Measurements from ENCODE around the gene ACSL6.

Gene ACSL6

DNA sequence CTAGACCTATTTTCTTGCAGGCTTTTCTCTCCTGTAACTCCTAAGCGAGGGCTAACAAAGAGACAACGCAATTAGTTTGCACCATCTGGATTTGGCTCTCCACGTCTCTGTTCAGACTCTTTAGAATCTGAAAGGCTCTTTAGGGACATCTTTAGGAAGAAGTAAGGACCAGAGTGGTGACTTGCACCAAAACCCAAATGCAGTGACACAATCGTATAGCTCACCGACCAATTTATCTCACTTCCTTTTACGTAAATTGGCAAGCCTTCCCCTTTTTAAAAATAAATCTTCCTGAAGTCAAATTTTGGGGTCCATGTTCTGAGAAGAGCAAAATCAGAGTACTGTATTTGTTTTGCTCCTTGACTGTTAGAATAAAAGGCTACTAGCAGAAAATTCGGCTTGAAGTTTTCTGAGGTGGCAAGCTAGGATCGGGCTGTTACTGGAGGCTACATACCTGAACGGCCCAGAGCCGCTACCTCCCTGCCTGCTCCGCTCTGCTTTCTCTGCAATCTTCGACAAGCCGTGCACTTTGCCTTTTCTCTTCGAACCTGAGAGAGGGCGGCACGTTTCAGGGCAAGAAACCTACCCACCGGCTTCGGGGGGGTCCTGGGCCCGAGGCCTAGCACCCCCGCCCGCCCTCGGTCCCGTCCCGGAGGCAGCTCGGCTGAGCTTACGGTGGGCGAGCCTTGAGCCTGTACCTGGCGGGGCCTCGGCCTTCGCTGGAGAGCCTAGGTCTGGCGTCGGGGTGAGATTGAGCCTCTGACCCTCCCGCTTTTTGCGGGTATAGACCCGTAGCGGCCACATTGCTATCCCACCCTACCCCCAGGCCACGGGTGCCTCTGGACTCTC, 66.5 kb downstream of the ACSL6 start:
- H4K20me1 ChIP-seq (ENCODE audit: insufficient read depth, low read length, poor library complexity, severe bottlenecking): no peaks in the 10 kb centered on the region
- no peaks in the 10 kb centered on the region for H3K9me3 ChIP-seq (ENCODE audit: insufficient read depth, low read depth, low read length)
- H3K4me1 ChIP-seq (ENCODE audit: insufficient read depth, low read length, poor library complexity, severe bottlenecking): no peaks in the 10 kb centered on the region
- H3K9me2 ChIP-seq (replicated peaks; ENCODE audit: low read depth, low read length): no peaks in the 10 kb centered on the region
- TF ChIP-seq EZH2phosphoT487 (IDR thresholded peaks at IDR 0.05; ENCODE audit: borderline replicate concordance): no peak
- TF ChIP-seq, protein P1, sequence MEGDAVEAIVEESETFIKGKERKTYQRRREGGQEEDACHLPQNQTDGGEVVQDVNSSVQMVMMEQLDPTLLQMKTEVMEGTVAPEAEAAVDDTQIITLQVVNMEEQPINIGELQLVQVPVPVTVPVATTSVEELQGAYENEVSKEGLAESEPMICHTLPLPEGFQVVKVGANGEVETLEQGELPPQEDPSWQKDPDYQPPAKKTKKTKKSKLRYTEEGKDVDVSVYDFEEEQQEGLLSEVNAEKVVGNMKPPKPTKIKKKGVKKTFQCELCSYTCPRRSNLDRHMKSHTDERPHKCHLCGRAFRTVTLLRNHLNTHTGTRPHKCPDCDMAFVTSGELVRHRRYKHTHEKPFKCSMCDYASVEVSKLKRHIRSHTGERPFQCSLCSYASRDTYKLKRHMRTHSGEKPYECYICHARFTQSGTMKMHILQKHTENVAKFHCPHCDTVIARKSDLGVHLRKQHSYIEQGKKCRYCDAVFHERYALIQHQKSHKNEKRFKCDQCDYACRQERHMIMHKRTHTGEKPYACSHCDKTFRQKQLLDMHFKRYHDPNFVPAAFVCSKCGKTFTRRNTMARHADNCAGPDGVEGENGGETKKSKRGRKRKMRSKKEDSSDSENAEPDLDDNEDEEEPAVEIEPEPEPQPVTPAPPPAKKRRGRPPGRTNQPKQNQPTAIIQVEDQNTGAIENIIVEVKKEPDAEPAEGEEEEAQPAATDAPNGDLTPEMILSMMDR (conservative IDR thresholded peaks at IDR 0.05; ENCODE audit: low read length): no peak
- no peaks in the 10 kb centered on the region for H3K27me3 ChIP-seq (ENCODE audit: insufficient read depth, low read length, poor library complexity, severe bottlenecking)
- no peak overlapping the region for H2AFZ ChIP-seq (ENCODE audit: low read length)
- H3K4me3 ChIP-seq (ENCODE audit: low read length, poor library complexity, severe bottlenecking): no peak overlapping the region
- no peak overlapping the region for H3K9ac ChIP-seq (ENCODE audit: low read depth, low read length, poor library complexity, severe bottlenecking)
- H3F3A ChIP-seq (ENCODE audit: low read depth): no peaks in the 10 kb centered on the region
- no peak overlapping the region for H3K4me2 ChIP-seq (ENCODE audit: low read depth, low read length, poor library complexity, severe bottlenecking)
- H3K79me2 ChIP-seq (ENCODE audit: insufficient read depth, low read length): no peaks in the 10 kb centered on the region
- no peaks in the 10 kb centered on the region for H3K36me3 ChIP-seq (ENCODE audit: insufficient read depth, low read length)

GRCh38 chr5:131943916-131944315, 67.5 kb downstream of the ACSL6 start:
- Histone ChIP-seq H2AFZ (ENCODE audit: low read length) (no peak overlapping the region), H3K4me3 (ENCODE audit: low read length, poor library complexity, severe bottlenecking) (no peak overlapping the region), H3K9me3 (ENCODE audit: insufficient read depth, low read depth, low read length) (no peaks in the 10 kb centered on the region), H3K79me2 (ENCODE audit: insufficient read depth, low read length) (no peaks in the 10 kb centered on the region), H3F3A (ENCODE audit: low read depth) (no peaks in the 10 kb centered on the region), H3K36me3 (ENCODE audit: insufficient read depth, low read length) (no peaks in the 10 kb centered on the region), H4K20me1 (ENCODE audit: insufficient read depth, low read length, poor library complexity, severe bottlenecking) (no peaks in the 10 kb centered on the region), H3K4me2 (ENCODE audit: low read depth, low read length, poor library complexity, severe bottlenecking) (no peak overlapping the region), H3K4me1 (ENCODE audit: insufficient read depth, low read length, poor library complexity, severe bottlenecking) (no peaks in the 10 kb centered on the region), H3K9me2 (replicated peaks; ENCODE audit: low read depth, low read length) (no peaks in the 10 kb centered on the region), H3K9ac (ENCODE audit: low read depth, low read length, poor library complexity, severe bottlenecking) (no peak overlapping the region), H3K27me3 (ENCODE audit: insufficient read depth, low read length, poor library complexity, severe bottlenecking) (no peaks in the 10 kb centered on the region)
- TF ChIP-seq, protein P1 (conservative IDR thresholded peaks at IDR 0.05; ENCODE audit: low read length): no peak
- TF ChIP-seq EZH2phosphoT487 (IDR thresholded peaks at IDR 0.05; ENCODE audit: borderline replicate concordance): no peak

DNA sequence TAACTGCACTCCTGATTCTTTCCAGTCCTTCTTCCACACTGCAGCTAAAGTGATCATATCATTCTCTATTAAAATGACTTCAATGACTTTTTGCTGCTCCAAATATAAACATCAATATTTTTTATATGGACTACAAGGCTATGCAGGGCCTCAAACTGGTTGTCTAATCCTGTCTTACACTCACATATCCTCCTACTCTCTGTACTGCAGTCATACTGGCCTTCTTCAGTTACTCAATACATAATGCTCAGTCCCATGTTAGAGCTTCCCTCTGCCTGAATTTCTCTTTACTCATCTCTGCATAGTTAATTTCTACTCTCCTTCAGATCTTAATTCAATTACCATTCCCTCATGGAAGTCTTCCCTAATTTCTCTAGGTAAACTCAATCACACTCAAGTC, 69.4 kb downstream of the ACSL6 start:
- Histone ChIP-seq H3K4me2 (ENCODE audit: low read depth, low read length, poor library complexity, severe bottlenecking) (no peak overlapping the region), H3K9me3 (ENCODE audit: insufficient read depth, low read depth, low read length) (no peaks in the 10 kb centered on the region), H3K4me3 (ENCODE audit: low read length, poor library complexity, severe bottlenecking) (no peak overlapping the region), H2AFZ (ENCODE audit: low read length) (no peak overlapping the region), H3K4me1 (ENCODE audit: insufficient read depth, low read length, poor library complexity, severe bottlenecking) (no peaks in the 10 kb centered on the region), H3K9ac (ENCODE audit: low read depth, low read length, poor library complexity, severe bottlenecking) (no peak overlapping the region), H3F3A (ENCODE audit: low read depth) (no peaks in the 10 kb centered on the region), H3K9me2 (replicated peaks; ENCODE audit: low read depth, low read length) (no peaks in the 10 kb centered on the region), H3K79me2 (ENCODE audit: insufficient read depth, low read length) (no peaks in the 10 kb centered on the region), H3K36me3 (ENCODE audit: insufficient read depth, low read length) (no peaks in the 10 kb centered on the region), H3K27me3 (ENCODE audit: insufficient read depth, low read length, poor library complexity, severe bottlenecking) (no peaks in the 10 kb centered on the region), H4K20me1 (ENCODE audit: insufficient read depth, low read length, poor library complexity, severe bottlenecking) (no peaks in the 10 kb centered on the region)
- TF ChIP-seq, protein P1 (conservative IDR thresholded peaks at IDR 0.05; ENCODE audit: low read length): no peak
- no peak for TF ChIP-seq EZH2phosphoT487 (IDR thresholded peaks at IDR 0.05; ENCODE audit: borderline replicate concordance)

Data from Loucy (cell line).